HEK293T (cell line): ENCODE results near the gene DCPS.

Experiments
- CTCF ChIA-PET: fragments of 350-600 bp; formaldehyde crosslinking; extraction: SDS; loops from one replicate; lab custom pipeline; 2021; ENCODE audit warnings: antibody characterized with exemption, inconsistent platforms; lab: Yijun Ruan, JAX
- POLR2A ChIA-PET: fragments of 350-600 bp; formaldehyde crosslinking; extraction: SDS; loops from one replicate; lab custom pipeline; 2020; ENCODE audit warnings: antibody characterized with exemption, inconsistent platforms; lab: Yijun Ruan, JAX
- DNase-seq: peaks from one replicate; pipeline ENCODE4 v3.0.0; 2012; ENCODE audit warnings: mixed read lengths; ENCODE audit errors: extremely low spot score
- ARNT ChIP-seq: fragments of 450-650 bp; IDR thresholded peaks from 2 replicates; pipeline ENCODE4 v1.6.1; 2017; ENCODE audit warnings: mild to moderate bottlenecking
- BHLHE40 ChIP-seq: fragments of 450-650 bp; IDR thresholded peaks from 2 replicates; pipeline ENCODE4 v1.6.1; 2016; ENCODE audit warnings: mild to moderate bottlenecking, moderate library complexity, borderline replicate concordance
- CTBP1 ChIP-seq: fragments of 450-650 bp; IDR thresholded peaks from 2 replicates; pipeline ENCODE4 v1.6.1; 2016; ENCODE audit warnings: borderline replicate concordance
- ELF4 ChIP-seq: fragments of 450-650 bp; IDR thresholded peaks from 2 replicates; pipeline ENCODE4 v1.6.1; 2017; ENCODE audit warnings: antibody characterized with exemption
- FOXA1 ChIP-seq: fragments of 450-650 bp; IDR thresholded peaks from 2 replicates; pipeline ENCODE4 v1.6.1; 2016; ENCODE audit warnings: mild to moderate bottlenecking
- FOXK2 ChIP-seq: fragments of 450-650 bp; IDR thresholded peaks from 2 replicates; pipeline ENCODE4 v1.6.1; 2016; ENCODE audit warnings: mild to moderate bottlenecking
- FOXM1 ChIP-seq: fragments of 450-650 bp; IDR thresholded peaks from 2 replicates; pipeline ENCODE4 v1.6.1; 2017; ENCODE audit warnings: mild to moderate bottlenecking, borderline replicate concordance
- HDGF ChIP-seq: fragments of 450-650 bp; IDR thresholded peaks from 2 replicates; pipeline ENCODE4 v1.6.1; 2017; ENCODE audit warnings: antibody characterized with exemption, borderline replicate concordance
- L3MBTL2 ChIP-seq: fragments of 450-650 bp; conservative IDR thresholded peaks from 2 replicates; pipeline ENCODE4 v1.6.1; 2016; ENCODE audit warnings: mild to moderate bottlenecking
- LEF1 ChIP-seq: fragments of 450-650 bp; IDR thresholded peaks from 2 replicates; pipeline ENCODE4 v1.6.1; 2017; ENCODE audit warnings: mild to moderate bottlenecking, borderline replicate concordance
- NFRKB ChIP-seq: fragments of 450-650 bp; IDR thresholded peaks from 2 replicates; pipeline ENCODE4 v1.6.1; 2016; ENCODE audit warnings: mild to moderate bottlenecking, moderate library complexity
- SP1 ChIP-seq: fragments of 450-650 bp; IDR thresholded peaks from 2 replicates; pipeline ENCODE4 v1.6.1; 2017
- SUZ12 ChIP-seq: fragments of 450-650 bp; IDR thresholded peaks from 2 replicates; pipeline ENCODE4 v1.6.1; 2016; ENCODE audit warnings: mild to moderate bottlenecking
- TARDBP ChIP-seq: fragments of 450-650 bp; IDR thresholded peaks from 2 replicates; pipeline ENCODE4 v1.6.1; 2016
- ZNF384 ChIP-seq: fragments of 450-650 bp; IDR thresholded peaks from 2 replicates; pipeline ENCODE4 v1.6.1; 2016
- TF ChIP-seq, protein P1 (sequence below): fragments of 450-650 bp; IDR thresholded peaks from 2 replicates; pipeline ENCODE4 v1.6.1; 2016

Gene DCPS

DNA sequence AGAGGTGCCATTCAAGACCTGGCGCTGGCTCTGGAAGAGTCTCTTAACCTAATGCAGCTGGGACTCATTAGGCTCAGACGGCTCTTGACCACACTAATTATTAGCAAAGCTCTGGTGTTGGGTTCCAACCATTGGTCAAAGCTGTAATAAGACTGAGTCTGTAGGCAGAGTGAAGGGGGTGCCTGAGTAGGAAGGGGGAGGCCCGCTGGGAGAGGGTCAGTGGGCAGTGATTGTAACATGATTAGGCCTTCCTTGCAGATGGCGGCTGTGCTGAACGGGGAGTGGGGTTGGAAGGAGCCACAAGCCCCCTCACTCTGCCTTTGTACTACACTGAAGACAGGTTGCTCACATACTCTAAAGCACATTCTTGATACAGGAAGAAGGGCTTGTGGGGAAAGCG is 40.4 kb upstream of the DCPS start:
- DNase-seq = no peak
- ChIA-PET CTCF (no interaction called here), POLR2A (interaction anchor here (1.1 kb wide), 1 partner anchor 20 kb away, joined by 3 read pairs; no protein-coding TSS in a partner anchor)
- TF ChIP-seq ZNF384 (no peak), FOXK2 (no peak), CTBP1 (no peak), SUZ12 (no peak), LEF1 (no peak)

DNA sequence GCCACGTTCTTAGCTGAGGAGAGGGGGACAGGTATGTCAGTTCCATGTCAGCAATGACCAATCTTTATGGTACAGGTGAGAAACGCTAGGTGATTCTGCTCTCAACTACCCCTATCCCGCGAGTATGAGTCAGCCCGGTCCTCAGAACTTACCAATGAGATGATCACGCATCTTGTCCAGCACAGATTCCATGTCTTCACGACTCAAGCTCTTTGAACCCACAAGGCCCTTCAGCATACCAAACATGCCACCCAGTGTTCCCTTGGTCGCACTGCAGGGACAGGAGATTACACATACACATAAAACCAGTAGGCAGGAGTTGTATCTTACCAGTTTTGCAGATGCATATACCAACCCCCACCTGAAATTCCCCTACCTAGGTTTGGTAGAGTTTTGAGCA is 38.0 kb upstream of the DCPS start:
- POLR2A ChIA-PET = interaction anchor here (1.5 kb wide), 1 partner anchor 38 kb away, joined by 4 read pairs; the partner anchor contains the start of gene DCPS
- CTCF ChIA-PET = no interaction called here

DNA sequence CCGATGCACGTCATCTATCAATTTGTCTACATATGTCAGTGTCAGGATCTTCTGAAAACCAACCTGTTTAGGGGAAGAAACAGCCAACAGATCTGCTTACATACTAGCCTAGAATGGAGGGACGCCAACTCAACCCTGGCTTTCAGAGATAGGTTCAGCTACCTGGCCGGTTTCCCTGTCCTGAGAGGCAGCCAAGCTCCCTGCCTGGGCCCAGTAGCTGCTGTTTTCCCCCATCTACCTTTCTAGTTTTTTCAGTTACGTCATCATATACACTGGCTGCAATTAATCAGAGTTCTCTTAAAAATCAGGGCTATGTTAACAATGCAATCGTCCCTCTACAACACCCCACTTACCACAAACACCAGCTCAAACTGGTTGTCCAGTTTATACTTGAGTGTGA is 36.2 kb upstream of the DCPS start:
- ChIA-PET CTCF (no interaction called here), POLR2A (interaction anchor here (1.9 kb wide), 1 partner anchor 12 kb away, joined by 8 read pairs; no protein-coding TSS in a partner anchor)
- TF ChIP-seq FOXK2 (no peak), TARDBP (no peak), CTBP1 (no peak), FOXA1 (no peak), SUZ12 (no peak), L3MBTL2 (no peak), FOXM1 (no peak), NFRKB (no peak), SP1 (no peak), ARNT (no peak), ZNF384 (no peak), HDGF (no peak), ELF4 (no peak), LEF1 (no peak), BHLHE40 (no peak)
- TF ChIP-seq, protein P1, sequence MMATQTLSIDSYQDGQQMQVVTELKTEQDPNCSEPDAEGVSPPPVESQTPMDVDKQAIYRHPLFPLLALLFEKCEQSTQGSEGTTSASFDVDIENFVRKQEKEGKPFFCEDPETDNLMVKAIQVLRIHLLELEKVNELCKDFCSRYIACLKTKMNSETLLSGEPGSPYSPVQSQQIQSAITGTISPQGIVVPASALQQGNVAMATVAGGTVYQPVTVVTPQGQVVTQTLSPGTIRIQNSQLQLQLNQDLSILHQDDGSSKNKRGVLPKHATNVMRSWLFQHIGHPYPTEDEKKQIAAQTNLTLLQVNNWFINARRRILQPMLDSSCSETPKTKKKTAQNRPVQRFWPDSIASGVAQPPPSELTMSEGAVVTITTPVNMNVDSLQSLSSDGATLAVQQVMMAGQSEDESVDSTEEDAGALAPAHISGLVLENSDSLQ = no peak
- DNase-seq = no peak

More for the DNA sequence above, 38.0 kb upstream of the DCPS start:
- no peak for TF ChIP-seq BHLHE40
- TF ChIP-seq, protein P1 = no peak
- no peak for TF ChIP-seq ZNF384
- no peak for TF ChIP-seq HDGF
- TF ChIP-seq TARDBP = no peak
- no peak for TF ChIP-seq ARNT
- TF ChIP-seq NFRKB = no peak
- TF ChIP-seq CTBP1 = no peak
- TF ChIP-seq FOXA1 = no peak
- TF ChIP-seq FOXK2 = no peak
- TF ChIP-seq LEF1 = no peak
- TF ChIP-seq L3MBTL2 = no peak
- no peak for TF ChIP-seq SUZ12
- TF ChIP-seq ELF4 = no peak
- TF ChIP-seq SP1 = no peak
- TF ChIP-seq FOXM1 = no peak
- DNase-seq = no peak

DNA sequence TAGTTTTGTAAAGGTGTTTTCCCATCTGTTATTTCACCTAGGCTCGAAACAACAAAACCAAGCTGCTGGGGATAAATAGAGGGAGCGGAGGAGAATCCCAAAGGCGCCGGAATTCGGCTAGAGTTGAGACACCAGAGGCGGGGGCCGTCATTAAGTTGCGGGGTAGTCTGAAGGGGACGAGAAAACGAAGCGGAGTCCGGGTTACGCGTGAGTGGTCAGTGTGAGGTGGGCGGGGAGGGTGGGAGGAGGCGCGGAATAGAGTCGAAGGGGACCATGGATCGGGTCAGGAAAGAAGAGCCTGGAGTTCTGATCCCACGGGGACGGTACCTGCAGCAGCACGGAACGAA is 35.5 kb upstream of the DCPS start:
- no peak for TF ChIP-seq L3MBTL2
- no peak for TF ChIP-seq FOXM1
- TF ChIP-seq HDGF = no peak
- TF ChIP-seq, protein P1 = no peak
- CTCF ChIA-PET = no interaction called here
- peak; percentile 56 for DNase-seq
- POLR2A ChIA-PET = interaction anchor here (0.6 to 2.6 kb wide), 15 partner anchors 10 to 365 kb away, joined by 3 to 27 read pairs (median 4); partner anchors contain the start of genes DCPS, FAM118B, PUS3 and RPUSD4

DNA sequence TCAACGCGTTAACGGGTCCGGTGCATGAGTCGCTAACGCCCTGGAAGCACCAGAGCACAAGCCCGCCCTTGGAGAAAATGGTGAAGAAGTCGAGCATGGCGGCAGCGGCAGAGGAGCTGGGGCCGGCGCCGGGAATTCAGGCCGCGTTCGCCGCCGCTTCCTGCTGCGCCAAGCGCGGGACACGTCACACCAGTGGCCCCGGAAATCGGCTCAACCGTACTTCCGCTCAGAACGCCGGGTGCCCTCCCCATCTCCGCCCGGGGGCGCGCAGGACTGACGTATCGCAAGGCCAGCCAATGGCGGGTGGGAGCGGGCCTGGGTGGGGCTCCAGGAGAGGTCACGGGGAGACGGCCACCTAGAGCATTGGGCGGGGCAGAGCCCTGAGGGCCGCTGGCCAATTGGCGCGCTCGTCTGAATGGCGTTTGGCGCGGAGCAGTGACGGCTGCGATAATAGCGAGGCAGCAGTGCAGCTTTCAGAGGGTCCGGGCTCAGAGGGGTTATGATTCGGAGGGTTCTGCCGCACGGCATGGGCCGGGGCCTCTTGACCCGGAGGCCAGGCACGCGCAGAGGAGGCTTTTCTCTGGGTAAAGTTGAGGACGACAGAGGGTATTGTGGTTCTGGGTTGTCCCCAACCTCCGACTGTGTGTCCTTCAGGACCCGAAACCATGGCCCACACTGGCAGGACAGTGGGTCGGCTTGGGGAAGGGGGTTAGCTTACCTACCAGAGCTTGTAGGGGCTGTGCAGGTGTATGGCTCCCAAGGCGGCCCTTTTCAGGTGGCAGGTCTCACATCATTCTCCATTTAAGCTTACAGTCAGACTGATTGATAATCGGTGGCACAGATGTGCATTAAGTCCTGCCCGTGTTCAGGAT is 34.9 kb upstream of the DCPS start, which contains the start of the genes FOXRED1 and SRPRA:
Gene FOXRED1, plus strand, starts transcription at position 447 of the 872 bp plus-strand sequence. Its CDS starts 53 bp downstream, at position 500.
Gene SRPRA, minus strand, starts transcription at position 188 of the 872 bp plus-strand sequence. Its CDS starts 91 bp downstream, at position 97.
- peak; percentile 100 for DNase-seq
- TF ChIP-seq SUZ12 (no peak), BHLHE40 (no peak), ELF4 (peak; percentile 37), CTBP1 (no peak)
- TF ChIP-seq, protein P1 = peak; percentile 48; the same call in 1 of the 2 replicates
- ChIA-PET CTCF (no interaction called here), POLR2A (interaction anchor here (0.6 to 2.6 kb wide), 16 partner anchors 10 to 366 kb away, joined by 3 to 27 read pairs (median 4); partner anchors contain the start of genes DCPS, FAM118B, PUS3 and RPUSD4)
